Effector memory CD8-positive, alpha-beta T cell (primary cell): ENCODE measurements around the gene CIT.

Experiments
- ATAC-seq: fragments of 150-1000 bp; cut with Tn5 transposase; replicated peaks from 2 replicates; pipeline ENCODE4 v1.10.0; 2021; ENCODE audit warnings: mild to moderate bottlenecking, moderate library complexity
- DNase-seq, 3 experiments: peaks; one replicate each; pipeline ENCODE4 v3.0.0; 2021
- H3K27ac Mint-ChIP-seq, 2 donors: one replicate each; pipeline ENCODE4 v1.8.0; 2022; ENCODE audit warnings: mild to moderate bottlenecking in 2 of 2, mixed read lengths in 2 of 2, moderate library complexity in 2 of 2
- H3K27me3 Mint-ChIP-seq, 2 donors: one replicate each; pipeline ENCODE4 v1.8.0; 2022; ENCODE audit warnings: mixed read lengths in 2 of 2
- H3K36me3 Mint-ChIP-seq: one replicate; pipeline ENCODE4 v1.8.0; 2022; ENCODE audit warnings: mild to moderate bottlenecking, moderate library complexity, mixed read lengths; ENCODE audit not compliant: insufficient read depth
- H3K4me1 Mint-ChIP-seq, 2 donors: one replicate each; pipeline ENCODE4 v1.8.0; 2022; ENCODE audit warnings: low read depth in 2 of 2, mixed read lengths in 2 of 2
- H3K4me3 Mint-ChIP-seq, 2 donors: one replicate each; pipeline ENCODE4 v1.8.0; 2022; ENCODE audit warnings: mild to moderate bottlenecking in 2 of 2, mixed read lengths in 2 of 2, moderate library complexity in 2 of 2
- H3K9me3 Mint-ChIP-seq, 2 donors: one replicate each; pipeline ENCODE4 v1.8.0; 2022; ENCODE audit warnings: mixed read lengths in 2 of 2

The CIT gene

DNA sequence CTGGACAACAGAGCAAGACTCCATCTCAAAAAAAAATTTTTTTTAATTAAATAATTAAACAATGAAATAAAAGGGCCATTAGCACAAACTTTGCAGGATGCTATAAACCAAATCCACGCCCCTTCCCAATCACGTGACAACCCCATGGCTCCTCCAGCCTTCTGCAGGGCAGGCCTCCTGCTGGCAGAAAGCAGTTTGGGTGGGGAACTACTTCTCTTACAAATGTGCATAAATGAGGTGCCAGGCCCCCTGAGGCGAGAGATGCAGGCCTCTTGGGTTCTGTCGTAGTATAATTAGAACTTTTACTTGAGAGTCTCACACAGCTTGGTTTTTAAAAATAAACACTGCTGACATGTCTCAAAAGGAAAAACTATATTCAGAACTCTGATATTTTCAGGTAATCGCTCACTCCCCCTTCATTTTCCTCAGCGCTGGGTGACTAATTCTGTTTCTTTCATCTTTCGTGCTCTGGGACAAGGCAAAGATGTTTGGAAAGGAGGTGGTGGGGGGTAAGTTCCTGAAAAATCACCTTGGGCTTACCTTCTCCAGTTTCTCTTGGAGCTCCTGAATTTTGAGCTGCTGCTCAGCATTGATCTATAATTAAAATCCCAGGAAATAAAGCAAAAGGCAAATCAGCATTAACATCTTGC lies 101.7 kb downstream of the CIT start:
- no peak overlapping the region for H3K27ac Mint-ChIP-seq
- no peaks in the 10 kb centered on the region for H3K4me1 Mint-ChIP-seq
- no peak for DNase-seq
- no peak overlapping the region for H3K4me3 Mint-ChIP-seq
- no peaks in the 10 kb centered on the region for H3K27me3 Mint-ChIP-seq
- H3K36me3 Mint-ChIP-seq: no peaks in the 10 kb centered on the region
- no peak for ATAC-seq
- H3K9me3 Mint-ChIP-seq: no peaks in the 10 kb centered on the region

DNA sequence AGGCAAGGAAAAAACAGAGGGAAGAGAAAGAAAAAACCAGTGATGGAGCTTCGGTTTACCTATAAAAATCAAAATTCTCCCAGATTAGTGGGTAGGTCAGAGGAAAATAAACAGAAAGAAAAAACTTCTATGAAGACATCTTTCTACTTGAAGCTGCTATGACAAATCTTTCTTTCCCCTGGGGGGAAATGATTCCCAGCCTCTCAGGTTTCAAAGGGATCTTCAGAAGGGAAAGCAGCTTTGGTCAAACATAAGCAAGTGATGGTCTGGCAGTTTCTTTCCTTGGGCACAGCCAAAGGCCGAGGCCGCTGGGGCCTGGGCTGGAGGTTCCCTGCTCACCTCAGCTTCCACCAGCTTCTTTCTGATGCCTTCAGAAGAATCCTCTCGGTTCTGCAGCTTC lies 104.7 kb downstream of the CIT start:
- DNase-seq (no peak), ATAC-seq (no peak)
- Mint-ChIP-seq H3K9me3 (no peaks in the 10 kb centered on the region), H3K36me3 (no peaks in the 10 kb centered on the region), H3K4me3 (no peak overlapping the region), H3K27me3 (no peaks in the 10 kb centered on the region), H3K4me1 (no peaks in the 10 kb centered on the region), H3K27ac (no peak overlapping the region)

DNA sequence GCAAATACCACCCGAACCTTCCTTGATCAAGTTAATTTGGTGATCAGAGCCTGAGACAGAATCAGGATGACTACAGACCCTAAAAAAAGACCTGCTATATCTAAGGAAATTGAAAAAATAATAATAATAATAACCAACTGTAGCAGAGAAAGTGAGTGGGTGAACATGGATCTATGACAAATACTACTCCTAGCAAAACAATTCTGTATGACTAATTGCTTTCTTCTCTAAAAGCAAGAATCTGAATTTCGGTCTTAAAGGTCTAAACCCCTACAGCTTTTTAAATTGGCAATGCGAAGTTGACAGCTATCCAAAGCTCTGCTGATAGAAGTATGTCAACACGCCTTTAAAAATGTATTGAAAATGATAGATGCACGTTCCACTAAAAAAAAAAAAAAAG lies 107.0 kb downstream of the CIT start:
- H3K9me3 Mint-ChIP-seq: no peaks in the 10 kb centered on the region
- H3K36me3 Mint-ChIP-seq: no peaks in the 10 kb centered on the region
- no peaks in the 10 kb centered on the region for H3K4me1 Mint-ChIP-seq
- H3K27ac Mint-ChIP-seq: no peak overlapping the region
- no peaks in the 10 kb centered on the region for H3K27me3 Mint-ChIP-seq
- H3K4me3 Mint-ChIP-seq: no peak overlapping the region
- DNase-seq (no peak), ATAC-seq (no peak)

DNA sequence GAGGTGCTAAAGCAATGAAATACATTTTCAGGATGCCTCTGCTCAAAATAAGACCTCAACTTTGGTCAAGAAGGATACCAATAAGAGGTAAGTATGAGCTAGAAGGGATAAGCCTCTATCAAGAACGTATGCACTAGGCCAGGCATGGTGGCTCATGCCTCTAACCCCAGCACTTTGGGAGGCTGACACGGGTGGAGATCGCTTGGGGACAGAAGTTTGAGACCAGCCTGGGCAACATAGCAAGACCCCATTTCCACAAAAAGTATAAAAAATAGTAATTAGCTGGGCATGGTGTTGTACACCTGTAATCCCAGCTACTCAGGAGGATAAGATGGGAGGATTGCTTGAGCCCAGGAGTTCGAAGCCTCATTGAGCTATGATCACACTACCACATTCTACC lies 114.5 kb downstream of the CIT start:
- Mint-ChIP-seq H3K36me3 (no peaks in the 10 kb centered on the region), H3K27ac (no peak overlapping the region), H3K4me1 (no peaks in the 10 kb centered on the region), H3K4me3 (no peak overlapping the region), H3K27me3 (no peaks in the 10 kb centered on the region), H3K9me3 (no peaks in the 10 kb centered on the region)
- DNase-seq (no peak), ATAC-seq (no peak)

DNA sequence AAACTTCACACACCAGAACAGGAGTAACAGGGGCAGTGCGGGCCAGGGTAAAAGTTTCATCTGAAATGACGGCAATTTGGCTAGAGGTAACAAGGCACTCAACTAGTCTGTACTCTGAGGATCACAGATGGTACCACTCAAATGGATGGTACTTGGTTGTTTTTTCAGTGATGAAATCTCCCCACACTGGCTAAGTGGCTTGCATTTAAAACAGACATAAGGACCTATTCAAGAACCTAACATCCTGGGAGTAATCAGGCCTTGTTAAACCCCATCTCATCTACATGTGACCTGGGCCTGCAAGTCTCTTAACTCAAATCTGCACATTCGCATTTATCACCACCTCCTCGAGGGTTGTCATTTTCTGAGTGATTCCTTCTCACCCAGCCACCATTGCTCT lies 118.4 kb downstream of the CIT start:
- H3K4me1 Mint-ChIP-seq: no peaks in the 10 kb centered on the region
- ATAC-seq: no peak
- DNase-seq: no peak
- H3K36me3 Mint-ChIP-seq: no peaks in the 10 kb centered on the region
- no peaks in the 10 kb centered on the region for H3K27me3 Mint-ChIP-seq
- H3K27ac Mint-ChIP-seq: no peak overlapping the region
- H3K9me3 Mint-ChIP-seq: no peaks in the 10 kb centered on the region
- H3K4me3 Mint-ChIP-seq: no peak overlapping the region

DNA sequence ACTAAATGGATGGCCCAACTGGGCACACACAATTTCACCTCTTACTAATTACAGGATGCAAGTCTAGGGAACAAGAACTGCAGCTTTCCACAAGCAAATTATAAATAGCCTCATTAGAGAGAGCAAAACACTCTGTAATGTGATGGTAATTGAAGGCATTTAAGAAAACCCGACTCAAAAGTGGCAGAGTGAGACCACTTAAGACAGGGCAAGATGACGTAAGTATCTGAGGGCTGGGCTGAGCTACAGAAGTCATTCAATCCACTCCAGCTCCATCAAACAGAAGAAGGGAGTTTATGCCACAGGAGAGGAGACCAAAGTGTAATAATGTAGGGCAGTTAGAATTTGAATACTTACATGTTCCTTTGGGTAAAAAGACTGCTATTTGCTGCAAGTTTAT lies 118.9 kb downstream of the CIT start:
- H3K36me3 Mint-ChIP-seq: no peaks in the 10 kb centered on the region
- DNase-seq: no peak

DNA sequence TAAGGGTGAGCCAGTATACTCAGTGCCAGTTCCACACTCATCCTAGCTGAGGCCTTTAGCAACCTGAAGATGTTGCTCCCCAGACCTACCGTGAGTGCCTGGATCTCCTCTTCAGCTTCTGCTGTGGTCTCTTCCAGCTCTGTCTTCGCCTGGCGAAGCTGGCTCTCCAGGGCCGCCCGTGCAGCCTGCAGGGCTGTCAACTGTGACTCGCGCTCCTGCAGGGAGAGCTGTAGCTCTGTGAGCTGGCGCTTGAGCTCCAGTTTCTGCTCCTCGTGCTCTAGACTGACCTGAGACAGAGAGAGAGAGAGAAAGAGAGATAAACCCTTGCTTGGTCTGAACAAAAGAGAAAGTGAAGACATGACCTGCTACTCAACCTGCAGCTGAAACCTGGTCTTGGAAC lies 125.2 kb downstream of the CIT start:
- Mint-ChIP-seq H3K4me1 (no peaks in the 10 kb centered on the region), H3K27me3 (no peaks in the 10 kb centered on the region), H3K4me3 (no peak overlapping the region), H3K27ac (no peak overlapping the region), H3K9me3 (no peaks in the 10 kb centered on the region), H3K36me3 (no peaks in the 10 kb centered on the region)
- ATAC-seq (no peak), DNase-seq (no peak)

More for the DNA sequence above, 118.9 kb downstream of the CIT start:
- Mint-ChIP-seq H3K9me3 (no peaks in the 10 kb centered on the region), H3K4me1 (no peaks in the 10 kb centered on the region), H3K27me3 (no peaks in the 10 kb centered on the region), H3K27ac (no peak overlapping the region), H3K4me3 (no peak overlapping the region)
- no peak for ATAC-seq

DNA sequence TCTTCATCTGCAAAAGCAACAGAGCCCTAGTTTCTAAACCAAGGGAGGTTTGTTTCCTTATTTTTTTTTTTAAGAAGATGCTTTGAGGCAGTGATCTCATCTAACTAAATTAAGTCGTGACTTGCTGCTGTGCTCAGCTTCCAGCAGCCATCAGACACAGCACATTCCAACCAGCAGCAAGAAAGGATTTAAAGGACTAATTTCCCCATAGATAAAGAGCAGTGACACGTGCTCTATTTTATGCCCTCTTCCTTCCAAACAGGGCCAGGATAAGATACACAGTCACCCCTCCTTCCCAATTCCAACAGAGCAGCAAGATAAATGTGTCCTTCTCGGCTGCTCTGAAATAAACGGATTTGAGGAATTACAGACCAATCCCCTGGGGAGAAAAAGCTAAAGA lies 127.5 kb downstream of the CIT start:
- DNase-seq (no peak), ATAC-seq (no peak)
- no peak overlapping the region for H3K4me3 Mint-ChIP-seq
- no peaks in the 10 kb centered on the region for H3K27me3 Mint-ChIP-seq
- no peak overlapping the region for H3K27ac Mint-ChIP-seq
- no peaks in the 10 kb centered on the region for H3K36me3 Mint-ChIP-seq
- H3K9me3 Mint-ChIP-seq: peaks cover 3 to 11% of the 10 kb centered on the region in 2 donors
- no peaks in the 10 kb centered on the region for H3K4me1 Mint-ChIP-seq

DNA sequence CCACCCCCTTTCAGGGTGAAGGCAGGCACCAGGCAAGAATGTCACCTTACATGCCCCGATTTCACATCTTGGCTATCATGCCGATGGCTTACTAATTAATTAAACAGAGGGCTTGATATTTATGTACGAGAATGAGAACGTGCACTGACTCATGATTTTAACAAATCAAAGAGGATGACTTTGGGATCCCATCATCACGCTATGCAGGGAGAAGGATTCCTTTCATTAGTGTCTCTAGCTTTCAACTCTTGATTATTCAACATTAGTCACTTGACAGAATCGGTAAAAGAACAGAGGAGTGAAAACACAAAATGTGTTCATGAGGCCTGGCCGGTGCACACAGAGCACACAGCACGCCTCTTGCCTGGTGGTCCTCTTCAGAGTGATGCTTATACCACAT lies 128.6 kb downstream of the CIT start:
- no peaks in the 10 kb centered on the region for H3K4me1 Mint-ChIP-seq
- DNase-seq (no peak), ATAC-seq (no peak)
- H3K36me3 Mint-ChIP-seq: no peaks in the 10 kb centered on the region
- H3K9me3 Mint-ChIP-seq: peaks cover 10 to 21% of the 10 kb centered on the region in 2 donors
- H3K27me3 Mint-ChIP-seq: no peaks in the 10 kb centered on the region
- no peak overlapping the region for H3K27ac Mint-ChIP-seq
- H3K4me3 Mint-ChIP-seq: no peak overlapping the region

DNA sequence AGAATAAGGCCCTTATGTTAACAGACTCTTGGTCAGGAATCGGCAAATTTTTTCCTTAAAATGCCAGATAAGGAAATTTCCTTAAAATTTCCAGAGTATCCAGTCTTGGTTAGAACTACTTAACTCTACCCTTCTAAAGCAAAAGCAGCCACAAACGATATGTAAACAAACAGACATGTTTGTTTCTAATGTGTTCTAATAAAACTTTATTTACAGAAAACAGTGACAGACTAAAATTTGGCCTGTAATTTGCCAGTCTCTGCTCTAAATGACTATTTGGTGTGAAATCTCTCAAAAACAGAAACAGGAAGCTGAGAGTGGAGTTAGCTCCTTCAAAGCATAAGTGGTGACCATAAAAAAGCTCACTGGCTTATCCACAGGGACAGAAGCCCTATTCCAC lies 131.0 kb downstream of the CIT start:
- no peak overlapping the region for H3K27ac Mint-ChIP-seq
- ATAC-seq: no peak
- H3K9me3 Mint-ChIP-seq: peaks cover 12 to 22% of the 10 kb centered on the region in 2 donors
- H3K4me3 Mint-ChIP-seq: no peak overlapping the region
- H3K27me3 Mint-ChIP-seq: no peaks in the 10 kb centered on the region
- DNase-seq: no peak
- no peaks in the 10 kb centered on the region for H3K36me3 Mint-ChIP-seq
- H3K4me1 Mint-ChIP-seq: no peaks in the 10 kb centered on the region

DNA sequence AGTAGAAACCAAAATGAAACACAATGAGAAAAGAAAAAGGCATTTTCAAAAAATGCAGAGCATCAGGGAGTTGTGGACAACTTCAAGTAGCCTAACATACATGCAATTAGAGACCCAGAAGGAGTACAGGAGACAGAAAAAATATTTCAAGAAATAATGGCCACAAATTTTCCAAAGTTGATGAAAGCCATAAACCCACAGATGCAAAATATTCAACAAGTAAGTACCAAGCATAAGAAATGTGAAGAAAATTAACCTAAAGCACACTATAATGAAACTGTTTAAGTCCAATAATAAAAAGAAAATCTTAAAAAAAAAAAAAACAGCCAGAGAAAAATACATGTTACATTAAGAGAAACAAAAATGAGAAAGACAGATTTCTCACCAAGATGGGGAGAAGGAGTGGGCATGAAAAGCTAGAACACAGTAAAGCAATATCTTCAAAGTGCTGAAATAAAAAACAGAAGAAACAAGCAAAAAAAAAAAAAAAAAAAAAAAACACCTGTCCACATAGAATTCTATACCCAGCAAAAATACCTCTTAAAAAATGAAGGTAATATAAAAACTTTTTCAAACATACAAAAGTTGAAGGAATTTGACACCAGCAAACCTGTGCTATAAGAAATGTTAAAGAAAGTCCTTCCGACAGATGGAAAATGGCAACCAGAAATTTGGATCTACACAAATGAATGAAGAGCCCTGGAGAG lies 132.1 kb downstream of the CIT start:
- Mint-ChIP-seq H3K36me3 (no peaks in the 10 kb centered on the region), H3K4me3 (no peak overlapping the region), H3K9me3 (peaks cover 12 to 22% of the 10 kb centered on the region in 2 donors), H3K4me1 (no peaks in the 10 kb centered on the region), H3K27ac (no peak overlapping the region), H3K27me3 (no peaks in the 10 kb centered on the region)
- DNase-seq (no peak), ATAC-seq (no peak)

DNA sequence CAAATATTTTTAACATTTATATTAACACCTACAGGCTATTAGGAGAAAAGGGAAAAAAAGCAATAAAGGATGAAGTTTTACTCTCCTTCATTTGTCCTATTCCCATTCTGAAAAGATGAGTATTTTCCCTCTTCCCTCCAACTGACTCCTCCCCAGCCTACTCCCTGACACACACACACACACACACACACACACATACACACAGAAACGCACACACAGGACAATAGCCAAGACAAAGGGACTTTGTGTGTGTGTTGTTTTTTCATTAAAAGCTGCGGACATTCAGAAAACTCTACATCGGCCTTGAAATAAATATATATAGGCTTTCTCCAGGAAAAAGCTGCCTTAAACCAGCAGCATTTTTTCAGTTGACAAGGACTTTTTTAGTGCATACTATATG lies 134.4 kb downstream of the CIT start:
- H3K27me3 Mint-ChIP-seq: no peaks in the 10 kb centered on the region

DNA sequence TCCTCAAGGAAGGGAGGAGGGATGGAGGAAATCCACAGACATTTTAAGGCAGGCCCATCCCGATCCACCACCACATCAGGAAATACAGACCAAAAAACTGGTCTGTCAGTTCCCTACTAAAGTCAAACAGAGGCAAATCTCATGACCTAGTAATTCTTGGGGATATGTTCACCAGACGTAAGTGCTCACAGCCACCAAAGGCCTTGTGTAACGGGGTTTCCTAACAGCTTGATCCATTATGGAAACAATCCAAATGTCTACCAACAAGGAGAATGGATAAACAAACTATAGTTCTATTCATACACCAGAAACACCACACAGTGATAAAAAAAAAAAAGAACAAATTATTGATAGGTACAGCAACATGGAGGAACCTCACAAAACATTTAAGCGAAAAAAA lies 136.3 kb downstream of the CIT start:
- no peak overlapping the region for H3K27ac Mint-ChIP-seq
- H3K27me3 Mint-ChIP-seq: no peaks in the 10 kb centered on the region
- no peaks in the 10 kb centered on the region for H3K36me3 Mint-ChIP-seq
- peaks cover 12 to 22% of the 10 kb centered on the region in 2 donors for H3K9me3 Mint-ChIP-seq
- no peaks in the 10 kb centered on the region for H3K4me1 Mint-ChIP-seq
- DNase-seq (no peak), ATAC-seq (no peak)
- H3K4me3 Mint-ChIP-seq: no peak overlapping the region

More for the DNA sequence above, 134.4 kb downstream of the CIT start:
- no peak overlapping the region for H3K27ac Mint-ChIP-seq
- no peak overlapping the region for H3K4me3 Mint-ChIP-seq
- no peaks in the 10 kb centered on the region for H3K4me1 Mint-ChIP-seq
- H3K9me3 Mint-ChIP-seq: peaks cover 12 to 22% of the 10 kb centered on the region in 2 donors
- ATAC-seq (no peak), DNase-seq (no peak)
- no peaks in the 10 kb centered on the region for H3K36me3 Mint-ChIP-seq

DNA sequence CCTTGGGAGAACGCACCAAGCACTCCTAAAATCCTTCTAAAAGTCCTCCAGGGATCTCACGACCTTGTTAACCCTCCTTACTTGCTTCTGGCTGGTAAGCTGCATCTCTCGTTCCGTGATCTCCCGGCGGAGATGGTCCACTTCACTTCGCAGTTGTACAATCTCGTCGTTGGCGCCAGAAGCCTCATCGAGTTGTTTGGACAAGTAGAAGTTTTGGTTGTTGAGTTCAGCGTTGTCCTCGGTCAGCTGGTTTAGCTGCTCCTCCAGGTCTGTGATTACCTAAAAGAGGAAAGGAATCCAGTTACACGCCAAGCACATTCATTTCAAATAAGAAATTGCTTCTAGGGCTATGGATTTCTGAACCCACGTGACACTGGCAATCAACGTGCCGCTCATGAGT lies 142.0 kb downstream of the CIT start:
- no peak for DNase-seq
- Mint-ChIP-seq H3K9me3 (no peaks in the 10 kb centered on the region), H3K36me3 (no peaks in the 10 kb centered on the region), H3K27me3 (no peaks in the 10 kb centered on the region), H3K4me3 (no peak overlapping the region), H3K27ac (no peak overlapping the region), H3K4me1 (no peaks in the 10 kb centered on the region)
- ATAC-seq: no peak
